SH-SY5Y (cell line): ENCODE measurements around the gene PLCE1.

Experiments
- GATA2 ChIP-seq: IDR thresholded peaks from 2 replicates; pipeline ENCODE4 v1.6.1; 2011; ENCODE audit warnings: mild to moderate bottlenecking, low read depth, low read length
- GATA3 ChIP-seq: IDR thresholded peaks from 2 replicates; pipeline ENCODE4 v1.6.1; 2011; ENCODE audit warnings: low read depth, mild to moderate bottlenecking, low read length, moderate library complexity

The PLCE1 gene

GRCh38 chr10:93991114-93991513, 2.6 kb upstream of the PLCE1 start:
- TF ChIP-seq GATA2 (no peak), GATA3 (no peak)

GRCh38 chr10:93991596-93992284, 2.0 kb upstream of the PLCE1 start:
- TF ChIP-seq GATA2 (no peak), GATA3 (no peak)

GRCh38 chr10:93992400-93993030, 1.2 kb upstream of the PLCE1 start:
- no peak for TF ChIP-seq GATA3
- no peak for TF ChIP-seq GATA2

GRCh38 chr10:93993414-93993781, 333 bp upstream of the PLCE1 start:
- TF ChIP-seq GATA2 (no peak), GATA3 (no peak)

- TF ChIP-seq GATA3 (no peak), GATA2 (no peak)
Observed at GRCh38 chr10:93994438-93994801, 689 bp downstream of the PLCE1 start.

- TF ChIP-seq GATA2 (no peak), GATA3 (no peak)
Observed at GRCh38 chr10:93995182-93995581, 1.5 kb downstream of the PLCE1 start.

- TF ChIP-seq GATA2 (no peak), GATA3 (no peak)
Observed at GRCh38 chr10:93995598-93996271, 2.0 kb downstream of the PLCE1 start.

GRCh38 chr10:93996551-93996950, 2.8 kb downstream of the PLCE1 start:
- no peak for TF ChIP-seq GATA2
- TF ChIP-seq GATA3 = no peak

- TF ChIP-seq GATA2 = no peak
- no peak for TF ChIP-seq GATA3
Observed at GRCh38 chr10:93997546-93997945, 3.8 kb downstream of the PLCE1 start.

- TF ChIP-seq GATA3 = no peak
Observed at GRCh38 chr10:93999401-93999851, 5.7 kb downstream of the PLCE1 start.

- TF ChIP-seq GATA2 = no peak
Observed at GRCh38 chr10:94000638-94001415, 7.1 kb downstream of the PLCE1 start.

GRCh38 chr10:94001416-94001810, 7.7 kb downstream of the PLCE1 start:
- TF ChIP-seq GATA3 (no peak), GATA2 (no peak)

- TF ChIP-seq GATA3 (no peak), GATA2 (no peak)
Observed at GRCh38 chr10:94002156-94002555, 8.4 kb downstream of the PLCE1 start.

GRCh38 chr10:94003488-94003887, 9.8 kb downstream of the PLCE1 start:
- TF ChIP-seq GATA2 (no peak), GATA3 (no peak)
